Measurements from ENCODE around the gene PANK1.

GRCh38 chr10:89633484-89633883 lies 11.6 kb downstream of the PANK1 start:
- TF ChIP-seq, protein P1, sequence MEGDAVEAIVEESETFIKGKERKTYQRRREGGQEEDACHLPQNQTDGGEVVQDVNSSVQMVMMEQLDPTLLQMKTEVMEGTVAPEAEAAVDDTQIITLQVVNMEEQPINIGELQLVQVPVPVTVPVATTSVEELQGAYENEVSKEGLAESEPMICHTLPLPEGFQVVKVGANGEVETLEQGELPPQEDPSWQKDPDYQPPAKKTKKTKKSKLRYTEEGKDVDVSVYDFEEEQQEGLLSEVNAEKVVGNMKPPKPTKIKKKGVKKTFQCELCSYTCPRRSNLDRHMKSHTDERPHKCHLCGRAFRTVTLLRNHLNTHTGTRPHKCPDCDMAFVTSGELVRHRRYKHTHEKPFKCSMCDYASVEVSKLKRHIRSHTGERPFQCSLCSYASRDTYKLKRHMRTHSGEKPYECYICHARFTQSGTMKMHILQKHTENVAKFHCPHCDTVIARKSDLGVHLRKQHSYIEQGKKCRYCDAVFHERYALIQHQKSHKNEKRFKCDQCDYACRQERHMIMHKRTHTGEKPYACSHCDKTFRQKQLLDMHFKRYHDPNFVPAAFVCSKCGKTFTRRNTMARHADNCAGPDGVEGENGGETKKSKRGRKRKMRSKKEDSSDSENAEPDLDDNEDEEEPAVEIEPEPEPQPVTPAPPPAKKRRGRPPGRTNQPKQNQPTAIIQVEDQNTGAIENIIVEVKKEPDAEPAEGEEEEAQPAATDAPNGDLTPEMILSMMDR (IDR thresholded peaks at IDR 0.05), result no peak
- no peak for TF ChIP-seq GATA2 (CRISPR knock-in tag; IDR thresholded peaks at IDR 0.05)
- no peak for TF ChIP-seq RFX5 (IDR thresholded peaks at IDR 0.05; ENCODE audit: low read length)
- TF ChIP-seq, protein P2, sequence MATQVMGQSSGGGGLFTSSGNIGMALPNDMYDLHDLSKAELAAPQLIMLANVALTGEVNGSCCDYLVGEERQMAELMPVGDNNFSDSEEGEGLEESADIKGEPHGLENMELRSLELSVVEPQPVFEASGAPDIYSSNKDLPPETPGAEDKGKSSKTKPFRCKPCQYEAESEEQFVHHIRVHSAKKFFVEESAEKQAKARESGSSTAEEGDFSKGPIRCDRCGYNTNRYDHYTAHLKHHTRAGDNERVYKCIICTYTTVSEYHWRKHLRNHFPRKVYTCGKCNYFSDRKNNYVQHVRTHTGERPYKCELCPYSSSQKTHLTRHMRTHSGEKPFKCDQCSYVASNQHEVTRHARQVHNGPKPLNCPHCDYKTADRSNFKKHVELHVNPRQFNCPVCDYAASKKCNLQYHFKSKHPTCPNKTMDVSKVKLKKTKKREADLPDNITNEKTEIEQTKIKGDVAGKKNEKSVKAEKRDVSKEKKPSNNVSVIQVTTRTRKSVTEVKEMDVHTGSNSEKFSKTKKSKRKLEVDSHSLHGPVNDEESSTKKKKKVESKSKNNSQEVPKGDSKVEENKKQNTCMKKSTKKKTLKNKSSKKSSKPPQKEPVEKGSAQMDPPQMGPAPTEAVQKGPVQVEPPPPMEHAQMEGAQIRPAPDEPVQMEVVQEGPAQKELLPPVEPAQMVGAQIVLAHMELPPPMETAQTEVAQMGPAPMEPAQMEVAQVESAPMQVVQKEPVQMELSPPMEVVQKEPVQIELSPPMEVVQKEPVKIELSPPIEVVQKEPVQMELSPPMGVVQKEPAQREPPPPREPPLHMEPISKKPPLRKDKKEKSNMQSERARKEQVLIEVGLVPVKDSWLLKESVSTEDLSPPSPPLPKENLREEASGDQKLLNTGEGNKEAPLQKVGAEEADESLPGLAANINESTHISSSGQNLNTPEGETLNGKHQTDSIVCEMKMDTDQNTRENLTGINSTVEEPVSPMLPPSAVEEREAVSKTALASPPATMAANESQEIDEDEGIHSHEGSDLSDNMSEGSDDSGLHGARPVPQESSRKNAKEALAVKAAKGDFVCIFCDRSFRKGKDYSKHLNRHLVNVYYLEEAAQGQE (IDR thresholded peaks at IDR 0.05; ENCODE audit: low read depth, low read length), result no peak
- no peak for TF ChIP-seq CHD2 (IDR thresholded peaks at IDR 0.05; ENCODE audit: low read length, partially characterized antibody)
- TF ChIP-seq SIN3A (IDR thresholded peaks at IDR 0.05; ENCODE audit: borderline replicate concordance, low read depth, low read length), result no peak
- no peak for TF ChIP-seq ZBTB33 (IDR thresholded peaks at IDR 0.05; ENCODE audit: borderline replicate concordance, low read depth)
- TF ChIP-seq POLR2AphosphoS5 (IDR thresholded peaks at IDR 0.05; ENCODE audit: low read depth, low read length), result no peak
- no peak for TF ChIP-seq NFIC (IDR thresholded peaks at IDR 0.05; ENCODE audit: borderline replicate concordance)
- no peak for TF ChIP-seq MAX (IDR thresholded peaks at IDR 0.05; ENCODE audit: low read depth)
- no peak for TF ChIP-seq RCOR1 (IDR thresholded peaks at IDR 0.05; ENCODE audit: low read length)
- no peak for TF ChIP-seq ELF1 (IDR thresholded peaks at IDR 0.05)
